Erythroblast (primary cell): ENCODE data around the gene TXLNG.

ENCODE experiments used
- DNase-seq, 2 experiments: peaks; one replicate each; lab custom pipeline; 2025; lab: John Stamatoyannopoulos, UW
- GATA1 ChIP-seq: IDR thresholded peaks from 2 replicates; pipeline ENCODE4 v1.6.1; 2011; ENCODE audit warnings: low read depth, mild to moderate bottlenecking, control low read depth, low read length, moderate library complexity
- POLR2A ChIP-seq: IDR thresholded peaks from 2 replicates; pipeline ENCODE4 v1.6.1; 2011; ENCODE audit warnings: mild to moderate bottlenecking, low read length

TXLNG gene

GRCh38 chrX:16883487-16883804, 97.2 kb downstream of the TXLNG start:
- no peak for DNase-seq
- TF ChIP-seq POLR2A = no peak
- TF ChIP-seq GATA1 = no peak

GRCh38 chrX:16885628-16886027, 99.4 kb downstream of the TXLNG start:
- DNase-seq = no peak
- TF ChIP-seq GATA1 = no peak
- no peak for TF ChIP-seq POLR2A

- TF ChIP-seq POLR2A (no peak), GATA1 (no peak)
- peak; percentile 78 to 82 for DNase-seq
These were observed 106.5 kb downstream of the TXLNG start for GRCh38 chrX:16892504-16893362.
